Measurements from ENCODE around the gene CPNE6.

The CPNE6 gene

GRCh38 chr14:24055971-24056799 lies 15.2 kb upstream of the CPNE6 start:
- no peak for DNase-seq

GRCh38 chr14:24056800-24057184 lies 14.6 kb upstream of the CPNE6 start:
- DNase-seq, result no peak

- no peak for DNase-seq
Observed at GRCh38 chr14:24057271-24057670, 14.1 kb upstream of the CPNE6 start.

- DNase-seq, result no peak
Observed at GRCh38 chr14:24057867-24058259, 13.5 kb upstream of the CPNE6 start.

GRCh38 chr14:24058260-24058950 lies 13.0 kb upstream of the CPNE6 start:
- DNase-seq, result peak; percentile 89

GRCh38 chr14:24058951-24059475 lies 12.3 kb upstream of the CPNE6 start:
- peak; percentile 57 for DNase-seq

GRCh38 chr14:24059841-24060388 lies 11.4 kb upstream of the CPNE6 start:
- DNase-seq, result no peak

GRCh38 chr14:24060443-24060842 lies 10.9 kb upstream of the CPNE6 start:
- no peak for DNase-seq

- no peak for DNase-seq
Observed at GRCh38 chr14:24060984-24061913, 10.1 kb upstream of the CPNE6 start.

- DNase-seq, result no peak
Observed at GRCh38 chr14:24062216-24062980, 9.0 kb upstream of the CPNE6 start.

- no peak for DNase-seq
Observed at GRCh38 chr14:24063263-24063836, 8.0 kb upstream of the CPNE6 start.

GRCh38 chr14:24064091-24064795 lies 7.1 kb upstream of the CPNE6 start:
- no peak for DNase-seq

- DNase-seq, result no peak
Observed at GRCh38 chr14:24064856-24065255, 6.5 kb upstream of the CPNE6 start.

GRCh38 chr14:24065408-24065807 lies 6.0 kb upstream of the CPNE6 start:
- no peak for DNase-seq

- no peak for DNase-seq
Observed at GRCh38 chr14:24066496-24067132, 4.7 kb upstream of the CPNE6 start.

GRCh38 chr14:24067133-24068082 lies 4.0 kb upstream of the CPNE6 start:
- no peak for DNase-seq

GRCh38 chr14:24068711-24069410 lies 2.5 kb upstream of the CPNE6 start:
- DNase-seq, result no peak

GRCh38 chr14:24069411-24069735 lies 2.0 kb upstream of the CPNE6 start:
- DNase-seq, result no peak

All from NCI-H82 (cell line).